Stimulated activated effector memory CD8-positive, alpha-beta T cell treated with anti-CD3 and anti-CD28 coated beads, Interleukin-12 subunit alpha, Interleukin-12 subunit beta, amount 100 ng/mL, for 72 hours (primary cell): ENCODE results near the gene PIGV.
A peak's percentile ranks its signal among the peaks of the same experiment; 100 is the strongest.
"Not testable (repeated sequence)": the region's sequence is repeated elsewhere in the genome, so short reads cannot be mapped to it uniquely, and the experiment has no call there.

Source experiments
- ATAC-seq: fragments of 150-1000 bp; cut with Tn5 transposase; 2 replicates; pipeline ENCODE4 v1.10.0; 2021
- DNase-seq, 2 donors: peaks; one replicate each; pipeline ENCODE4 v3.0.0; 2021 to 2022; ENCODE audit warnings: low spot score in 2 of 2
- H3K27ac Mint-ChIP-seq: one replicate; pipeline ENCODE4 v1.8.0; 2022; ENCODE audit warnings: mild to moderate bottlenecking, mixed read lengths
- H3K36me3 Mint-ChIP-seq: one replicate; pipeline ENCODE4 v1.8.0; 2022; ENCODE audit warnings: mild to moderate bottlenecking, mixed read lengths
- H3K4me1 Mint-ChIP-seq: one replicate; pipeline ENCODE4 v1.8.0; 2022; ENCODE audit warnings: mixed read lengths
- H3K4me3 Mint-ChIP-seq: one replicate; pipeline ENCODE4 v1.8.0; 2022; ENCODE audit warnings: mild to moderate bottlenecking, mixed read lengths
- H3K9me3 Mint-ChIP-seq: one replicate; pipeline ENCODE4 v1.8.0; 2022; ENCODE audit warnings: mixed read lengths

Gene PIGV

DNA sequence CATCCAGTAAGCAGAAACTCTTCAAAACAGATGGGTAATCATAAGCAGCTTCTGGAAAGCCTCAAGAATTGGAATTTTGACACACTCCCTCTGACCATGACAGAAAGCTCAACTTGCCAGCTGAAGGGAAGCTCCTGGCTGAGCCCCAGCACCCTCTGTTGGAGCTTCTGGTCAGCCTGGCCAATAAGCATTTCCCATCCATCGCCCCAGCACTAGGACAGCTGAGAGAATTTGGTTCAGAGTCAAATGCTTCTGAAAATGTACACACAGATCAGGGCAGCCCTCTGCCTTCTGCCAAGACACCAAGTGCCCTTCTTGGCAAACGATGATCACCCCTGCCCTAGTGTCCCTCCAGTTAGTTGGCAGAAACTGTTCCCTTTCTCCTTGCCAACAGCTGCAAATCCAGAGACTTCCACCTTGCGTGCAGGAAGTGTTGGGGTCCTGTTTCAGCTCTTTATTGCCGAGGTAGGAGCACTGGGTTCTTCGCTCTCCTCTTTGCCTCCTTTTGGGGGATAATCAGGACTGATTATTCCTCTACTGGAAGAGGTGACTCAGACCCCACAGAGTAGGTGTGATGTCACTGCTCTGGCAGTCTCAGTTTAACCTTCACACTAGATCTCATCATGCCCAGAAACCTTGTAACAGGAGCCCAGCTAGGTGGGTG lies 11.9 kb downstream of the PIGV start:
- Mint-ChIP-seq H3K27ac (peak overlapping the region; percentile 91), H3K9me3 (no peaks in the 10 kb centered on the region), H3K36me3 (peaks cover 42% of the 10 kb centered on the region), H3K4me1 (peaks cover 44% of the 10 kb centered on the region), H3K4me3 (peak overlapping the region; percentile 62)
- peak in 1 of 2 donors; percentile 69 for DNase-seq
- peak; percentile 85 for ATAC-seq

DNA sequence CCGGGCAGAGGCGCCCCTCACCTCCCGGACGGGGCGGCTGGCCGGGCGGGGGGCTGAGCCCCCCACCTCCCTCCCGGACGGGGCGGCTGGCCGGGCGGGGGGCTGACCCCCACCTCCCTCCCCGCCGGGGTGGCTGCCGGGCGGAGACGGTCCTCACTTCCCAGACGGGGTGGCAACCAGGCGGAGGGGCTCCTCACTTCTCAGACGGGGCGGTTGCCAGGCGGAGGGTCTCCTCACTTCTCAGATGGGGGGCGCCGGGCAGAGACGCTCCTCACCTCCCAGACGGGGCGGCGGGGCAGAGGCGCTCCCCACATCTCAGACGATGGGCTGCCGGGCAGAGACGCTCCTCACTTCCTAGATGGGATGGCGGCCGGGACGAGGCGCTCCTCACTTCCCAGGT lies 16.2 kb downstream of the PIGV start:
- not testable (repeated sequence) for H3K9me3 Mint-ChIP-seq, H3K27ac Mint-ChIP-seq, DNase-seq, H3K4me3 Mint-ChIP-seq, ATAC-seq
- H3K4me1 Mint-ChIP-seq: peaks cover 34% of the 10 kb centered on the region
- H3K36me3 Mint-ChIP-seq: peaks cover 11% of the 10 kb centered on the region

DNA sequence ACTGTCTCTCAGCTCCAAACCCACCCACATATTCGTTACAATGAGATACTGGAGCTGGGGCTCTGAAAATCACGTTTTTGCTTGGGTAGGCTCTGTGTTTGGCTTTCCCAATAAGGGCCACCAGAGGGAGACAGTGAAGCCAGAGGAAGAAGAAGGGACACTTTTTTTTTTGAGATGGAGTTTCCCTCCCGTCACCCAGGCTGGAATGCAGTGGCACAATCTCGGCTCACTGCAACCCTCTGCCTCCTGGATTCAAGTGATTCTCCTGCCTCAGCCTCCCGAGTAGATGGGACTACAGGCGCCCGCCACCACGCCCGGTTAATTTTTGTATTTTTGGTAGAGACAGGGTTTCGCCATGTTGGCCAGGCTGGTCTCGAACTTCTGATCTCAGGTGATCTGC lies 22.4 kb downstream of the PIGV start:
- H3K4me1 Mint-ChIP-seq: peaks cover 25% of the 10 kb centered on the region
- H3K27ac Mint-ChIP-seq: peak overlapping the region; percentile 81
- not testable (repeated sequence) for H3K36me3 Mint-ChIP-seq, H3K9me3 Mint-ChIP-seq
- peak; percentile 73 for ATAC-seq
- DNase-seq: peak in 1 of 2 donors; percentile 85
- H3K4me3 Mint-ChIP-seq: peak overlapping the region; percentile 16

DNA sequence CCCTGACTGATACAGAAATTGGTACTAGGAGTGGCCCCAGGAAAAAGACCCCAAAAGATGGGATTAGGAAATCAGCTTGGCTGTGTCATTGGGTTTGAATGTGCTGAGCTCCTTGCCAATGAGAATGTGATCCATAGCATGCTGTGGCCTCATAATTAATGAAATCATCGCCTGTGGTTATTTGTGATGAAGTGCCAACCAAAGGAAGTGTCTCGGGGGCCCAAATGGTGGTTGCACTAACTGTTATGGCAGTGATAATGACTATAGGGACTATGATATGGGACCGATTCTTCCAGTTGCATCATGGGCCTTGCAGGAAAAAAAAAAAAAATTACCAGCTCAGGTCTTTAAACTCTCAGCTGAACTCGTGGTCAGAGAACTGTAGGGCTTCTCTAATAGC lies 23.3 kb downstream of the PIGV start:
- Mint-ChIP-seq H3K4me1 (peaks cover 25% of the 10 kb centered on the region), H3K36me3 (no peaks in the 10 kb centered on the region), H3K9me3 (no peaks in the 10 kb centered on the region), H3K27ac (peak overlapping the region; percentile 81), H3K4me3 (peak overlapping the region; percentile 16)
- ATAC-seq (peak; percentile 71), DNase-seq (no peak)

DNA sequence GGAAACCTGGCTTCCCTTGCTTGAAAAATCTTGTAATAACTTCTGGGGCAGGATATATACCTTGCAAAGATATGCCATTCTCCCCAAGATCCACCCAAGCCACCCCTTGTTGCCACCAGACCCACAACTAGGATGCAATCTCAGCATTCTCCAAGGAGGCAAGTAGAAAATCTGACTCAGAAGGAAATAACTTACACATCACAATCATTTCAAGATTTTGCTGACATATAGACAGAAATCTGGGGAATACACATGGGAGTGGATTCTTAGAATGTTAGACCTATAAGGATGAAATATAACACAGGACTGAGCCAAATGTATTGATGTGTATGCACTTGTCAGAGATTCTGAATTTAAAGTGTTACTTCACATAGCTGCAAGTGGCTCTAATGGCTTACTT lies 24.0 kb downstream of the PIGV start:
- no peaks in the 10 kb centered on the region for H3K36me3 Mint-ChIP-seq
- H3K4me1 Mint-ChIP-seq: peaks cover 25% of the 10 kb centered on the region
- DNase-seq (no peak), ATAC-seq (peak; percentile 74)
- H3K27ac Mint-ChIP-seq: peak overlapping the region; percentile 81
- peak overlapping the region; percentile 16 for H3K4me3 Mint-ChIP-seq
- H3K9me3 Mint-ChIP-seq: no peaks in the 10 kb centered on the region

DNA sequence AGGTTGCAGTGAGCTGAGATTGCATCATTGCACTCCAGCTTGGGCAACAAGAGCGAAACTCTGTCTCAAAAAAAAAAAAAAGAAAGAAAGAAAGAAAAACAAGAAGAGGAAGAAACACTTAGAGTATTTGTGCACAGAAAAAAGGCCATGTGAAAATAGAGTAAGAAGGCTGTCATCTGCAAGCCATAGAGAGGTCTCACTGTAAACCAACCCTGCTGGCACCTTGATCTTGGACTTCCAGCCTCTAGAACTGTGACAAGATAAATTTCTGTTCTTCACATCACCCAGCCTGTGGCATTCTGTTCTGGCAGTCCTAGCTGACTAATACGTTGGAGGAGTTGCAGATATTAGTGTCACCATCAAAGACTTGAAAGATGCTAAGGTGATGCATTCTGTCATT lies 26.6 kb downstream of the PIGV start:
- ATAC-seq: no peak
- Mint-ChIP-seq H3K36me3 (no peaks in the 10 kb centered on the region), H3K27ac (no peak overlapping the region), H3K4me1 (peaks cover 25% of the 10 kb centered on the region), H3K4me3 (no peak overlapping the region), H3K9me3 (no peaks in the 10 kb centered on the region)
- DNase-seq: no peak

DNA sequence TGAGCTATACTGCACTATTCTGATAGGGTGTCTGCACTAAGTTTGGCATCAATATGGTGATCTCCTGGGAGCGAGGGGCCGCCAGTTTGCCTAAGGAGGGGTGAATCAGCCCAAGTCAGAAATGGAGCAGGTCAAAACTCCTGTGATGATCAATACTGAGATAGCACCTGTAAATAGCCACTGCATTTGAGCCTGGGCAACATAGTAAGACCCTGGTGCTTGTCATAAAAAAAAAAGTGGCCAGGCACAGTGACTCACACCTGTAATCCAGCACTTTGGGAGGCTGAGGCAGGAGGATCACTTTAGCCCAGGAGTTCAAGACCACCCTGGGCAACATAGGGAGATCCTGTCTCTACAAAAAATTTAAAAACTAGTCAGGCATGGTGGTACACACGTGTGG lies 27.1 kb downstream of the PIGV start:
- H3K9me3 Mint-ChIP-seq: no peaks in the 10 kb centered on the region
- no peak for DNase-seq
- H3K27ac Mint-ChIP-seq: no peak overlapping the region
- no peak for ATAC-seq
- H3K4me1 Mint-ChIP-seq: peaks cover 25% of the 10 kb centered on the region
- H3K4me3 Mint-ChIP-seq: no peak overlapping the region
- H3K36me3 Mint-ChIP-seq: no peaks in the 10 kb centered on the region

DNA sequence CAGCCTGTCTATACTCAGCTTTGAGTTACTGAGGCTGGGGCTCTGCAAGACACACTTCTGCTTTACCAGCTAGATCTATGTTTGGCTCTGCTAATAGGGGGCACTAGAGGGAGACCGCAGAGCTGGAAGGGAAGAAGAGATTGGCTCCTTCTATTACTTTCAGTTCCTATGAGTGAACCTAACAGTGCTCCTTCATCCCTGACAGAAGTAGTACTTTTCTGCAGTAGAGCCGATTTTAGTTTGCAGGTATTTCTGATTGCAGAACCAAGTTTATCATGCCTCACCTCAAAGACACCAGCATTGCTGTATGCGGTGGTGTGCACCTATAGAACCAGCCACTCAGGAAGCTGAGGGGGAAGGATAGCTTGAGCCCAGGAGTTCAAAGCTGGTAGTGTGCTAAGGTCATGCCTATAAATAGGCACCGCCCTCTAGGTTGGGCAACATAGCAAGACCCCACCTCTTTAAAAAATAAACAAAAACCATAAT lies 33.1 kb downstream of the PIGV start:
- Mint-ChIP-seq H3K9me3 (no peaks in the 10 kb centered on the region), H3K4me1 (peaks cover 18% of the 10 kb centered on the region), H3K36me3 (peaks cover 5% of the 10 kb centered on the region), H3K27ac (peak overlapping the region; percentile 76), H3K4me3 (peak overlapping the region; percentile 14)
- ATAC-seq (peak; percentile 81), DNase-seq (no peak)

DNA sequence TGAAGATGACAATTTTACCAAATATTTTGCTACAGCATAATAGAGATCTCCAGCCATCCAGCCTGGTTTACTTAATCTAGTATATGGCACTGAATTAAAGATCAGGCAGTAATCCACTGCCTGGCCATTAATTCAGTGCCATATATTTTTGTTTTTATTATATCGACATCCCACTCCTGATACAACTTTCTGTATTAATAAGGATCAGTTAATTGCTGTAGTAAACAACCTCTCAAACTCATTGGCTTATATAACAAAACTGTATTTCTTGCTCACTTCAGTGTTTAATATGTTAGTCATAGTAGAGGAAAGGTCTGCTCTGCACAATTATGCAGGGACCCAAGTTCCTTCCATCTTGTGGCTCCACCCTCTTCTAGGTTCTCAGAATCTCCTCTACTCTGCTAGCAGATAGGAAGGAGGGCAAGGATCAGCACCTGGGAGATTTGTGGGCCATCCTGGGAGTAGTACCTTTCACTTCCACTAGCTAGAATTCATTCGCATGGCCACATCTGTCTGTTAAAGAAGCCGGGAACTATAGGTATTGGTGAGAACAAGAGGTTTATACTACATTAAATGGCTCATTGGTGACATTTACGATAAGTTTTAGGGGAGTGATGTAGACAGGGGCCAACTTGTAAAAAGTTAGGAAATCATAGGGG lies 35.1 kb downstream of the PIGV start:
- H3K4me1 Mint-ChIP-seq: peaks cover 23% of the 10 kb centered on the region
- DNase-seq (no peak), ATAC-seq (no peak)
- H3K4me3 Mint-ChIP-seq: no peak overlapping the region
- peaks cover 20% of the 10 kb centered on the region for H3K36me3 Mint-ChIP-seq
- no peaks in the 10 kb centered on the region for H3K9me3 Mint-ChIP-seq
- H3K27ac Mint-ChIP-seq: no peak overlapping the region

DNA sequence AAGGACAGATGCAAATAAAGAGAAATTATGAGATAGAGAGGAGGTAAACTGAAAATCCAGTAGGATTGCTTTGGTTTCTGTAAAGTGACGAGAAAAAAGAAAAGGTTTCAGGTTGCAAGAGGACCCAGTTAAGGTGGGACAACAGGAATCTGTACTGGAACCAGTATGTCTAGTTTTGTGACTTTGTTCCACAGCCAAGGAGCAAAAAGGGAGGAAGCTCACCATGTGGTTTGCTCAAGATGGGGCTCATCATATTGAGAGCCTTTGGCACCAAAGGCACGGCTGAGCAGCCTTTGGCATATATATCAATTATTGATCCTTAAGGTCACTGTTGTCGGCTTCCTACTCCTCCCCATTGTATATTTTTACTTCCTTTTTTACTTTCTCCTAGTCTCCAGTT lies 37.0 kb downstream of the PIGV start:
- ATAC-seq (no peak), DNase-seq (no peak)
- Mint-ChIP-seq H3K4me1 (peaks cover 40% of the 10 kb centered on the region), H3K36me3 (peaks cover 39% of the 10 kb centered on the region), H3K4me3 (no peak overlapping the region), H3K27ac (peak overlapping the region; percentile 93), H3K9me3 (no peaks in the 10 kb centered on the region)

DNA sequence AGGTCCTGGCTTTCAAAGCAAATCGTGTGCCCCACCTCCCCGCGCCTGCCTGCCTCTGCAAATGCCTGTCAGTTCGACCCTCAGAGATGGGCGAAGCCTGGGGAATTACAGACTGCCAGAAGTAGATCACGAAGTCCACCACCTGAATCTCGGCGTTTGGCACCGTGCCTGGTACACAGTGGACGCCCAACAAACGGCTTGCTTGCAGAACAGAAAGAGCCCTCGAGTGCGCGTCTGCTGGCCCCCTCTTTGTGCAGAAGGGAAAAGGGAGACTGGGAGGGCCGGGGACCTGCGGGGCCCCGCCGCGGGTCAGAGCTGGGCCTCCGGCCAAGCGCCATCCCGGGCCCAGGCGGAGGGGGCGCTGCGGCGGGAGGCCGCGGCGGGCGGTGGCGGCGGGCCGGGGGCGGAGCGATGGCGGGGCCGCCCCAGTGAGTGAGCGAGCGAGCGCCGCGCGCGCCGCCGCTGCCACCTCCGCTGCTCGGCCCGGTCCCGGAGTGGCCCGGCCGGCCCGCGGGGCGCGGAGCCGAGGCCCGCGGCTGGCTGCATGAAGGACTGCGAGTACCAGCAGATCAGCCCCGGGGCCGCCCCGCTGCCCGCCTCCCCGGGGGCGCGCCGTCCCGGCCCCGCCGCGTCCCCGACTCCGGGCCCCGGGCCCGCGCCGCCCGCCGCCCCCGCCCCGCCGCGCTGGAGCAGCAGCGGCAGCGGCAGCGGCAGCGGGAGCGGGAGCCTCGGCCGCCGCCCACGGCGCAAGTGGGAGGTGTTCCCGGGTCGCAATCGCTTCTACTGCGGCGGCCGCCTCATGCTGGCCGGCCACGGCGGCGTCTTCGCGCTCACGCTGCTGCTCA lies 38.7 kb downstream of the PIGV start, which contains the start of gene ZDHHC18:
Gene ZDHHC18 (plus strand): TSS at position 428 of the 845 bp plus-strand sequence. CDS start 117 bp downstream, at position 545.
- peaks cover 42% of the 10 kb centered on the region for H3K36me3 Mint-ChIP-seq
- H3K27ac Mint-ChIP-seq: peak within 1 kb of the TSS; percentile 96
- peak within 1 kb of the TSS; percentile 93 for H3K4me3 Mint-ChIP-seq
- DNase-seq (peak; percentile 79 to 85), ATAC-seq (peak; percentile 89)
- H3K9me3 Mint-ChIP-seq: no peaks in the 10 kb centered on the region
- peaks cover 49% of the 10 kb centered on the region for H3K4me1 Mint-ChIP-seq

DNA sequence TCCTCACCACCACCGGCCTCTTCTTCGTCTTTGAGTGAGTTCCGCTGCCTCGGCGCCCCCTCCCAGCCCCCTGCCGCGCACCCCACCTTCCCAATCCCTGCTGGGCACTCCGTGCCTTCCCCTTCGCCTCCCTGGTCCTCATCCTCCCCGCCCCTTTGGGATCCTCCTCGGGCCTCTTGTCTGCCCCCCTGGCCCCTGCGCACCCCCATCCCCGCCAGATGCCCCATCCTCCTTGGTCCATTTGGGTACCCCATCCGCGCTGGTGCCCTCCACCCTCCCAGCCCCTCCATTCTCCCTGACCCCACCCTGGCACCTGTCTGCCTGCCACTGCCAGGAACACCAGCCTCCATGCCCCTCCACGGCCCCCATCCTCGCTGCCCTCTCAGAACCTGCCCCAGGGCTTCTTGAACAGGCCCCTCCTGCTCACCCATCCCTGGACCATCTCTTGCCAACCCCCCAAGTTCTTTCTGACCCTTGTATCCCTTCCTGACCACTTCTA lies 39.4 kb downstream of the PIGV start:
- DNase-seq (no peak), ATAC-seq (no peak)
- peaks cover 56% of the 10 kb centered on the region for H3K4me1 Mint-ChIP-seq
- peak overlapping the region; percentile 96 for H3K27ac Mint-ChIP-seq
- no peaks in the 10 kb centered on the region for H3K9me3 Mint-ChIP-seq
- peak overlapping the region; percentile 93 for H3K4me3 Mint-ChIP-seq
- peaks cover 39% of the 10 kb centered on the region for H3K36me3 Mint-ChIP-seq

DNA sequence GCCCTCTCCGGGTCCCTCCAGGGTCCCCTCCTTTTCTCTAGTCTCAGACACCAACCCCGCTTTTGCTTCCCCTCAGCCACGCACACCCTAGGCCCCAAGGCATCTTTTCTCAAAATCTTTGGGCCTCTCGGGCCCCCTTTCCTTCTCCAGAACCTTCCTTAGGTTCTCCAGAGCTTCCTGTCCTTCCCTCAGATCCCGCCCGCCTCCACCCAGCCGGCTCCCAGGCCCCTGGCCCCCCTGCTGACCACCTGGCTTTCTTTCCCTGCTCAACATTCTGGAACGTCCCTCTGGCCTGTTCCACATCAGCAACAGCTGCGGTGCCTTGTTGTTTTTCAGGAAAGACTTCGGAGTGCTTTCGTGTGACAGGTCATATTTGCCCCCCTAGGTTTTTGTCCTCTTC lies 39.9 kb downstream of the PIGV start:
- Mint-ChIP-seq H3K4me3 (peak overlapping the region; percentile 93), H3K36me3 (peaks cover 44% of the 10 kb centered on the region), H3K27ac (peak overlapping the region; percentile 96), H3K4me1 (peaks cover 61% of the 10 kb centered on the region), H3K9me3 (no peaks in the 10 kb centered on the region)
- DNase-seq: no peak
- no peak for ATAC-seq

DNA sequence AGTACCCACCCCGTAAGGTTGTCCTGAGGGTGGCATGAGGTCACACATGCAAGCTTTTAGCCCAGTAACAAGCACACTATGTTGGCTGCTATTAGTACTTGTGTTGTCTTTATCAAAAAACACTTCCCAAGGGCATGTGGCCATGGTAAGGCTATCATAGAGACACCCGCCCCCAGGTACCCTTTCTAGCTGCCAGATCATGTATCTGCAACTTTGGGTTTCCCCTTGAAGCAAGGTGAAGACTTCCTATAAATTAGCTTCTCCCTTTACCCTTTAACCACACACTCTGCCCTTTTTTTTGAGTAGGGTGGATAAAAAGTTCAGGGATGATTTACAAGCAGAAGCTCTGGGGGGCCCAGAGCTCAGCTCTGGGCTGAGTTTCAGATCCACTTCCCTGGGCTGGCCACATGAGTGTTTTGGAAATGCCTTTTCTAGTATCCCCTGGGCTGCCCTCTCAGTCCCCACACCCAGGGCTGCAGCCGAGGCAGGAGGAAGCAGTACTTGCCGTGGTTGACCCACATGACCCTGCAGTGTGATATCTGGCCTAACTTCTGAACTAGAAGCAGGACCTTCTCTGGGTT lies 40.8 kb downstream of the PIGV start:
- no peaks in the 10 kb centered on the region for H3K9me3 Mint-ChIP-seq
- H3K4me3 Mint-ChIP-seq: peak overlapping the region; percentile 93
- peak overlapping the region; percentile 96 for H3K27ac Mint-ChIP-seq
- H3K4me1 Mint-ChIP-seq: peaks cover 69% of the 10 kb centered on the region
- peaks cover 52% of the 10 kb centered on the region for H3K36me3 Mint-ChIP-seq
- ATAC-seq (no peak), DNase-seq (no peak)
